Neural cell (in vitro differentiated cells): ENCODE measurements around the gene FEM1B. TPM values are rescaled to one million over a fixed set of nuclear protein-coding genes. Genes with fewer than 3 reads are reported as not detected.

Experiments used
- H2AFZ ChIP-seq: fragments of 200-600, 300-800 bp; sonication (generic), shearing (Covaris generic); 2 replicates; pipeline ENCODE4 v1.6.0; 2014; ENCODE audit warnings: low read depth, mild to moderate bottlenecking, antibody characterized with exemption, low read length, moderate library complexity
- H3F3A ChIP-seq: fragments of 200-600 bp; shearing (Covaris generic); 2 replicates; pipeline ENCODE4 v1.6.1; 2016; ENCODE audit warnings: mild to moderate bottlenecking, moderate library complexity, mixed read lengths, antibody characterized with exemption, low read length; ENCODE audit not compliant: insufficient read depth, poor library complexity, severe bottlenecking
- H3K27ac ChIP-seq: fragments of 200-600, 300-800 bp; sonication (generic), shearing (Covaris generic); 2 replicates; pipeline ENCODE4 v1.5.1; 2014; ENCODE audit warnings: mild to moderate bottlenecking, low read length, moderate library complexity
- H3K27me3 ChIP-seq: fragments of 300-800, 200-600 bp; sonication (generic), shearing (Covaris generic); 2 replicates; pipeline ENCODE4 v1.6.0; 2014; ENCODE audit warnings: mild to moderate bottlenecking, low read depth, low read length, moderate library complexity; ENCODE audit not compliant: insufficient read depth
- H3K36me3 ChIP-seq: fragments of 300-800, 200-600 bp; sonication (generic), shearing (Covaris generic); 2 replicates; pipeline ENCODE4 v1.5.1; 2014; ENCODE audit warnings: mild to moderate bottlenecking, antibody characterized with exemption, low read length, moderate library complexity; ENCODE audit not compliant: insufficient read depth
- H3K4me2 ChIP-seq: fragments of 300-800, 200-600 bp; sonication (generic), shearing (Covaris generic); 2 replicates; pipeline ENCODE4 v1.6.0; 2014; ENCODE audit warnings: mild to moderate bottlenecking, low read length
- H3K4me3 ChIP-seq: fragments of 300-800, 200-600 bp; sonication (generic), shearing (Covaris generic); 2 replicates; pipeline ENCODE4 v1.5.1; 2014; ENCODE audit warnings: mild to moderate bottlenecking, low read length, moderate library complexity
- H3K79me2 ChIP-seq: fragments of 200-600 bp; shearing (Covaris generic); replicated peaks from 2 replicates; pipeline ENCODE4 v1.6.0; 2014; ENCODE audit warnings: mild to moderate bottlenecking, low read length, moderate library complexity; ENCODE audit not compliant: insufficient read depth
- H3K9ac ChIP-seq: fragments of 300-800, 200-600 bp; sonication (generic), shearing (Covaris generic); 2 replicates; pipeline ENCODE4 v1.6.1; 2016; ENCODE audit warnings: mild to moderate bottlenecking, low read length, mixed read lengths
- H3K9me2 ChIP-seq: fragments of 200-600 bp; shearing (Covaris generic); 2 replicates; pipeline ENCODE4 v1.6.1; 2016; ENCODE audit warnings: mild to moderate bottlenecking, low read length, mixed read lengths; ENCODE audit not compliant: insufficient read depth
- H3K9me3 ChIP-seq: fragments of 200-600, 300-800 bp; sonication (generic), shearing (Covaris generic); 2 replicates; pipeline ENCODE4 v1.6.1; 2016; ENCODE audit warnings: mild to moderate bottlenecking, mixed run types, low read length, moderate library complexity, mixed read lengths
- H4K20me1 ChIP-seq: fragments of 200-600 bp; shearing (Covaris generic); 2 replicates; pipeline ENCODE4 v1.6.1; 2016; ENCODE audit warnings: mild to moderate bottlenecking, mixed run types; ENCODE audit not compliant: insufficient read depth
- EP300 ChIP-seq: fragments of 450-650 bp; conservative IDR thresholded peaks from 2 replicates; pipeline ENCODE4 v1.6.1; 2014; ENCODE audit warnings: antibody characterized with exemption, mild to moderate bottlenecking, moderate library complexity; ENCODE audit not compliant: poor library complexity, severe bottlenecking
- EZH2 ChIP-seq: fragments of 200-600, 300-800 bp; shearing (Covaris generic), sonication (generic); IDR thresholded peaks from 2 replicates; pipeline ENCODE4 v1.6.1; 2014; ENCODE audit warnings: antibody characterized with exemption, low read length, borderline replicate concordance, mild to moderate bottlenecking; ENCODE audit not compliant: insufficient read depth, poor library complexity, severe bottlenecking
- MXI1 ChIP-seq: fragments of 450-650 bp; conservative IDR thresholded peaks from 2 replicates; pipeline ENCODE4 v1.6.1; 2014; ENCODE audit warnings: antibody characterized with exemption, mild to moderate bottlenecking; ENCODE audit not compliant: poor library complexity, severe bottlenecking
- POLR2AphosphoS5 ChIP-seq: IDR thresholded peaks from 2 replicates; pipeline ENCODE4 v1.6.1; 2012
- RAD21 ChIP-seq: fragments of 450-650 bp; conservative IDR thresholded peaks from 2 replicates; pipeline ENCODE4 v1.6.1; 2014; ENCODE audit warnings: antibody characterized with exemption, mild to moderate bottlenecking, moderate library complexity
- SMC3 ChIP-seq: fragments of 450-650 bp; conservative IDR thresholded peaks from 2 replicates; pipeline ENCODE4 v1.6.1; 2014; ENCODE audit warnings: antibody characterized with exemption, mild to moderate bottlenecking, moderate library complexity; ENCODE audit not compliant: poor library complexity
- TAF1 ChIP-seq: IDR thresholded peaks from 2 replicates; pipeline ENCODE4 v1.6.1; 2012; ENCODE audit warnings: low read depth
- polyA plus RNA-seq: library from polyadenylated mRNA; depleted of rRNA; stranded (reverse); fragments of >200 nt; gene quantifications from 2 replicates; pipeline ENCODE4 v1.2.3, GENCODE V29; 2014
- TF ChIP-seq, protein P1 (sequence below): fragments of 450-650 bp; IDR thresholded peaks from 2 replicates; pipeline ENCODE4 v1.5.1; 2014; ENCODE audit warnings: antibody characterized with exemption, mild to moderate bottlenecking, moderate library complexity; ENCODE audit not compliant: poor library complexity, severe bottlenecking
- TF ChIP-seq, protein P2 (sequence below): IDR thresholded peaks from 2 replicates; pipeline ENCODE4 v1.6.1; 2012; ENCODE audit warnings: borderline replicate concordance

Gene FEM1B
- polyA plus RNA-seq, 1 donor from 2014 or later: 58.0 TPM

DNA sequence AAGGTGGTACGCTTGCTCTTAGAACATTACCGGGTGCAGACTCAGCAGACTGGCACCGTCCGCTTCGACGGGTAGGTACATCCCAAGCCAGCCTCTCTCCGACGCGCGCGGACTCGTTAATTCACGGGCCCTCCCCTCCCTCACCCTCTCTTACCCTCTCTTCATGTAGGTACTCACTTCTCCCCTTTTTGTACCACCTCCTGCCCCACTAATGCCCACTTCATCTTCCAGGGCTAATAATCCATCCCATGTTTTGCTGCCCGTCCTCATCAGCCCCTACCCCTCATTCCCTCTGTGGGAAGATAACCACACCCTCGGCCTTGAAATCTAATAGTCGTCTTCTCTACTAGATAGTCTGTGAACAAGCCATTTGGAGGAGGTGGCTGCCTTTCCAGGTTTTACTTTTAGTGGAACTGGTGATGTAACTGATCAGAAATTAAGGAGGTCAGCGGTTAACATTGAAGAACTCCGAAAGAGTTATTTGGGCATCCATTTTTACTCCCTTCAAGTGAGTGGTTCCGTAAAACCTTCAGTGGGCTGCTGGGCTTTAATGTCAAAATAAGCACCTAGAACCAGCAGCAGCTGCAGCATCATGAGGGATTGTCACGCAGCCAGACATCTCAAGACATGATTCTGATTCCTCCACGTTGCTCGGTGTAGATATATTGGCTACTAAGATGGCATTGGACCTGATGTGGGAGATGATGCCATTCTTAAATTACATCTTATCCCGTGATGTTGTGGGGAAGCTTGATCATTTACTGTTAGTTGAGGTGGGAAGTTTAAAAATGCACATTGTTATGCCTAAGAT, 1.3 kb downstream of the FEM1B start:
- Histone ChIP-seq H4K20me1 (no peaks in the 10 kb centered on the region), H3F3A (peaks cover 4% of the 10 kb centered on the region), H3K9me2 (no peaks in the 10 kb centered on the region), H3K27me3 (no peaks in the 10 kb centered on the region), H3K4me2 (peak overlapping the region; percentile 72), H3K36me3 (no peaks in the 10 kb centered on the region), H3K4me3 (peak overlapping the region; percentile 90), H3K79me2 (peaks cover 53% of the 10 kb centered on the region), H3K9ac (peak overlapping the region; percentile 96), H3K27ac (peak overlapping the region; percentile 96), H3K9me3 (no peaks in the 10 kb centered on the region), H2AFZ (peak overlapping the region; percentile 97)
- peak; percentile 24 for TF ChIP-seq TAF1
- no peak for TF ChIP-seq EP300

DNA sequence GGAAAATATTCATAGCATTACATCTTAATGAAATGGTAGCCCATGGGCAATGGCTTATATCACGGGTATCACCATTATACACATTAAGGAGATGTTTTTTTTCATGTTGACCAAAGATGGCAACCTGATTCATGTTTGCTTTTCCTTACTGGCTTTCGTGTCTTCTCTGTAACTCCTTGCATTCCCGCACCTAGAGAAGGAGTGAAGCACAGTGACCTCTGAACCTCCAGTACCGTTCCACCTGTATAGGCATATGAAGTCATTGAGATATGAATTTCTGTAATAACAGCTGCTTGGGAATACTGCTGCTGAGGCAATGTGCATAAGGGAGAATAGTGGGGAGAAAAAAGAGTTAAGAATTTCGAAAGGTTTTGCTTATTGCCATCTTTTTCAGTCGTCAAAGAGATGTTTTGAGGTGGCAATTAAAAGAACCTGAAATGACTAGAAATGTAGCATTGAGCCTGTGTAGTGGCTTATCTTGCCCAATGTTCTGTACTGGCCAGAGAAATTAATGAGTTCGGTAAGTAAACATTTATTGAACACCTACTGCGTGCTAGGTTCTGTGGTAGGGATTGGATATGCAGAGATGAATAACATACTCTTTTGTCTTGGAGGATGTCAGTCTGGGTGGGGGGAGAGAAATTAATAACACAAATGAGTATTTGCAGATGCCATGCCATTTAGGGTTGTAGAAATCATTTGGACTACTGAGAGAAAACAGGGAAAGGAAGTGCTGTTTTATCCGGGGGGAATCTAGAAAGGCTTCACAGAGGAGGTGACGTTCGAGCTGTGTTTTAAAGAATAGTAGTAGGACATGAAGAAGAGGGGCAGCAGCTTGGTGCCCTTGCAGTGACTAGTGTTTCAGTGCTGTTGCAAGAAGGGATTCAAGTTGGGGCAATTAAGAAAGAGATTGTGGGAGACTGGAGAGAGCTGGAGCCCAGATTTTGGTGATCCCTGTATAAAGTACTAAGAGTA, 2.5 kb downstream of the FEM1B start:
- Histone ChIP-seq H4K20me1 (no peaks in the 10 kb centered on the region), H3K9me2 (no peaks in the 10 kb centered on the region), H3K27ac (peak overlapping the region; percentile 96), H3K4me2 (peak overlapping the region; percentile 72), H3K27me3 (no peaks in the 10 kb centered on the region), H3K36me3 (peaks cover 8% of the 10 kb centered on the region), H3K79me2 (peaks cover 66% of the 10 kb centered on the region), H3K9me3 (no peaks in the 10 kb centered on the region), H3K4me3 (peak overlapping the region; percentile 90), H2AFZ (no peak overlapping the region), H3K9ac (peak overlapping the region; percentile 96), H3F3A (peaks cover 4% of the 10 kb centered on the region)
- TF ChIP-seq POLR2AphosphoS5 (no peak), EP300 (no peak), EZH2 (no peak), SMC3 (no peak), RAD21 (no peak), MXI1 (no peak), TAF1 (no peak)
- TF ChIP-seq, protein P1, sequence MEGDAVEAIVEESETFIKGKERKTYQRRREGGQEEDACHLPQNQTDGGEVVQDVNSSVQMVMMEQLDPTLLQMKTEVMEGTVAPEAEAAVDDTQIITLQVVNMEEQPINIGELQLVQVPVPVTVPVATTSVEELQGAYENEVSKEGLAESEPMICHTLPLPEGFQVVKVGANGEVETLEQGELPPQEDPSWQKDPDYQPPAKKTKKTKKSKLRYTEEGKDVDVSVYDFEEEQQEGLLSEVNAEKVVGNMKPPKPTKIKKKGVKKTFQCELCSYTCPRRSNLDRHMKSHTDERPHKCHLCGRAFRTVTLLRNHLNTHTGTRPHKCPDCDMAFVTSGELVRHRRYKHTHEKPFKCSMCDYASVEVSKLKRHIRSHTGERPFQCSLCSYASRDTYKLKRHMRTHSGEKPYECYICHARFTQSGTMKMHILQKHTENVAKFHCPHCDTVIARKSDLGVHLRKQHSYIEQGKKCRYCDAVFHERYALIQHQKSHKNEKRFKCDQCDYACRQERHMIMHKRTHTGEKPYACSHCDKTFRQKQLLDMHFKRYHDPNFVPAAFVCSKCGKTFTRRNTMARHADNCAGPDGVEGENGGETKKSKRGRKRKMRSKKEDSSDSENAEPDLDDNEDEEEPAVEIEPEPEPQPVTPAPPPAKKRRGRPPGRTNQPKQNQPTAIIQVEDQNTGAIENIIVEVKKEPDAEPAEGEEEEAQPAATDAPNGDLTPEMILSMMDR: no peak
- TF ChIP-seq, protein P2, sequence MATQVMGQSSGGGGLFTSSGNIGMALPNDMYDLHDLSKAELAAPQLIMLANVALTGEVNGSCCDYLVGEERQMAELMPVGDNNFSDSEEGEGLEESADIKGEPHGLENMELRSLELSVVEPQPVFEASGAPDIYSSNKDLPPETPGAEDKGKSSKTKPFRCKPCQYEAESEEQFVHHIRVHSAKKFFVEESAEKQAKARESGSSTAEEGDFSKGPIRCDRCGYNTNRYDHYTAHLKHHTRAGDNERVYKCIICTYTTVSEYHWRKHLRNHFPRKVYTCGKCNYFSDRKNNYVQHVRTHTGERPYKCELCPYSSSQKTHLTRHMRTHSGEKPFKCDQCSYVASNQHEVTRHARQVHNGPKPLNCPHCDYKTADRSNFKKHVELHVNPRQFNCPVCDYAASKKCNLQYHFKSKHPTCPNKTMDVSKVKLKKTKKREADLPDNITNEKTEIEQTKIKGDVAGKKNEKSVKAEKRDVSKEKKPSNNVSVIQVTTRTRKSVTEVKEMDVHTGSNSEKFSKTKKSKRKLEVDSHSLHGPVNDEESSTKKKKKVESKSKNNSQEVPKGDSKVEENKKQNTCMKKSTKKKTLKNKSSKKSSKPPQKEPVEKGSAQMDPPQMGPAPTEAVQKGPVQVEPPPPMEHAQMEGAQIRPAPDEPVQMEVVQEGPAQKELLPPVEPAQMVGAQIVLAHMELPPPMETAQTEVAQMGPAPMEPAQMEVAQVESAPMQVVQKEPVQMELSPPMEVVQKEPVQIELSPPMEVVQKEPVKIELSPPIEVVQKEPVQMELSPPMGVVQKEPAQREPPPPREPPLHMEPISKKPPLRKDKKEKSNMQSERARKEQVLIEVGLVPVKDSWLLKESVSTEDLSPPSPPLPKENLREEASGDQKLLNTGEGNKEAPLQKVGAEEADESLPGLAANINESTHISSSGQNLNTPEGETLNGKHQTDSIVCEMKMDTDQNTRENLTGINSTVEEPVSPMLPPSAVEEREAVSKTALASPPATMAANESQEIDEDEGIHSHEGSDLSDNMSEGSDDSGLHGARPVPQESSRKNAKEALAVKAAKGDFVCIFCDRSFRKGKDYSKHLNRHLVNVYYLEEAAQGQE: no peak
